ENCODE measurements around the gene AFDN.

GRCh38 chr6:167861424-167861823 lies 34.7 kb downstream of the AFDN start:
- no peak for TF ChIP-seq CTCF (conservative IDR thresholded peaks at IDR 0.05; ENCODE audit: low read depth in 2 of 2)
- TF ChIP-seq EZH2phosphoT487 (IDR thresholded peaks at IDR 0.05; ENCODE audit: unreplicated experiment) = no peak
- TF ChIP-seq EZH2 (IDR thresholded peaks at IDR 0.05; ENCODE audit: low read depth, unreplicated experiment) = no peak
- TF ChIP-seq ZNF114 (CRISPR knock-in tag; IDR thresholded peaks at IDR 0.05) = no peak
- TF ChIP-seq POLR2AphosphoS5 (IDR thresholded peaks at IDR 0.05; ENCODE audit: low read depth) = no peak
- no peak for TF ChIP-seq REST (IDR thresholded peaks at IDR 0.05; ENCODE audit: unreplicated experiment)
- TF ChIP-seq ETS1 (IDR thresholded peaks at IDR 0.05) = no peak
- TF ChIP-seq CREB1 (CRISPR knock-in tag; IDR thresholded peaks at IDR 0.05; ENCODE audit: low read depth) = no peak
